HFFc6 (cell line): Measurements from ENCODE around the gene CLTCL1. TPM values are rescaled to one million over a fixed set of nuclear protein-coding genes. Genes with fewer than 3 reads are reported as not detected.
"Not testable (repeated sequence)": the region's sequence is repeated elsewhere in the genome, so short reads cannot be mapped to it uniquely, and the experiment has no call there.

ENCODE experiments used
- DNase-seq: peaks from one replicate; pipeline ENCODE4 v3.0.0-alpha.2; 2018
- H3K27ac Mint-ChIP-seq: 2 replicates; pipeline ENCODE4 v1.8.0; 2020; ENCODE audit warnings: mild to moderate bottlenecking, mixed read lengths
- H3K27me3 Mint-ChIP-seq: 2 replicates; pipeline ENCODE4 v1.8.0; 2021; ENCODE audit warnings: mild to moderate bottlenecking, moderate library complexity, mixed read lengths; ENCODE audit not compliant: insufficient read depth
- H3K36me3 Mint-ChIP-seq: 2 replicates; pipeline ENCODE4 v1.8.0; 2021; ENCODE audit warnings: low read depth, mixed read lengths
- H3K4me1 Mint-ChIP-seq: 2 replicates; pipeline ENCODE4 v1.8.0; 2020; ENCODE audit warnings: low read depth, mixed read lengths
- H3K4me3 Mint-ChIP-seq: 2 replicates; pipeline ENCODE4 v1.8.0; 2020; ENCODE audit warnings: mild to moderate bottlenecking, moderate library complexity, mixed read lengths
- H3K9me3 Mint-ChIP-seq: 2 replicates; pipeline ENCODE4 v1.8.0; 2020; ENCODE audit warnings: mild to moderate bottlenecking, mixed read lengths
- total RNA-seq, 6 experiments: library from RNA; stranded (reverse); fragmentation: NEBNext Ultra II Directional; extraction: Animal tissue kit (Norgen Biotek cat#: 25700); gene quantifications; 2 replicates in 1 of 6; 3 replicates in 5 of 6; pipeline ENCODE4 v1.2.3, GENCODE V29; 2021
- TF ChIP-seq, protein P1 (sequence below): fragments of 200-600 bp; sonication (generic); IDR thresholded peaks from 2 replicates; pipeline ENCODE4 v1.5.0; 2021; ENCODE audit warnings: antibody characterized with exemption, mild to moderate bottlenecking

The CLTCL1 gene
- total RNA-seq, 6 experiments from 2014 or later = 6.3 to 9.0 (median 7.3) TPM

DNA sequence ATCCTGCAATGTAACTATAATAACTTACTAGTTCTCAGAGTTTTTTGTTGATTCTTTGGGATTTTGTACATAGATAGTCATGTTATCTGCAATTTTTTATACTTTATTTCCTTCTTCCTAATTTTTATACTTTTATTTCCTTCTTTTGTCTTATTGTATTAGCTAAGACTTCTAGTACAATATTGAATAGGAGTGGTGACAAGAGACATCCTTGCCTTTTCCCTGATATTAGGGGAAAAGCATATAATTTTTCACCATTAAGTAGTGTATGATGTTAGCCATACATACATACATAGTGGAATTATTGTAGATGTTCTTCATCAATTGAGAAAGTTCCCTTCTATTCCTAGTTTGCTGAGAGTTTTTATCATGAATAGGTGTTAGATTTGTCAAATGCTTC, 27.8 kb upstream of the CLTCL1 start:
- peaks cover 27% of the 10 kb centered on the region for H3K9me3 Mint-ChIP-seq
- peaks cover 3% of the 10 kb centered on the region; the same call in 1 of the 2 replicates for H3K27me3 Mint-ChIP-seq
- H3K4me3 Mint-ChIP-seq = no peak overlapping the region
- peaks cover 12% of the 10 kb centered on the region for H3K36me3 Mint-ChIP-seq
- no peaks in the 10 kb centered on the region for H3K4me1 Mint-ChIP-seq
- TF ChIP-seq, protein P1, sequence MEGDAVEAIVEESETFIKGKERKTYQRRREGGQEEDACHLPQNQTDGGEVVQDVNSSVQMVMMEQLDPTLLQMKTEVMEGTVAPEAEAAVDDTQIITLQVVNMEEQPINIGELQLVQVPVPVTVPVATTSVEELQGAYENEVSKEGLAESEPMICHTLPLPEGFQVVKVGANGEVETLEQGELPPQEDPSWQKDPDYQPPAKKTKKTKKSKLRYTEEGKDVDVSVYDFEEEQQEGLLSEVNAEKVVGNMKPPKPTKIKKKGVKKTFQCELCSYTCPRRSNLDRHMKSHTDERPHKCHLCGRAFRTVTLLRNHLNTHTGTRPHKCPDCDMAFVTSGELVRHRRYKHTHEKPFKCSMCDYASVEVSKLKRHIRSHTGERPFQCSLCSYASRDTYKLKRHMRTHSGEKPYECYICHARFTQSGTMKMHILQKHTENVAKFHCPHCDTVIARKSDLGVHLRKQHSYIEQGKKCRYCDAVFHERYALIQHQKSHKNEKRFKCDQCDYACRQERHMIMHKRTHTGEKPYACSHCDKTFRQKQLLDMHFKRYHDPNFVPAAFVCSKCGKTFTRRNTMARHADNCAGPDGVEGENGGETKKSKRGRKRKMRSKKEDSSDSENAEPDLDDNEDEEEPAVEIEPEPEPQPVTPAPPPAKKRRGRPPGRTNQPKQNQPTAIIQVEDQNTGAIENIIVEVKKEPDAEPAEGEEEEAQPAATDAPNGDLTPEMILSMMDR = no peak
- H3K27ac Mint-ChIP-seq = no peak overlapping the region
- no peak for DNase-seq

DNA sequence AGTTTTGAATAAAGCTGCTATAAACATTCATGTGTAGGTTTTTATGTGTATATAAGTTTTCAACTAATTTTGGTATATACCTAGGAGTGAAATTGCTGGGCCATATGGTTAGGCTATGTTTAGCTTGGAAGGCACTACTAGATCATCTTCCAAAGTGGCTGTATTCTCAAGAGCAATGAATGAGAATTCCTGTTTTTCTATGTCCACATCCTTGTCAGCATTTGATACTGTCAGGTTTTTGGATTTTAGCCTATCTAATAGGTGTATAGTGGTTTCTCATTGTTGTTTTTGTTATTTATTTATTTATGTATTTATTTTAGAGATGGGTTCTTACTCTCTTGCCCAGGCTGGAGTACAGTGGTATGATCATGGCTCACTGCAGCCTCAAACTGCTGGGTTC, 26.3 kb upstream of the CLTCL1 start:
- Mint-ChIP-seq H3K36me3 (peaks cover 12% of the 10 kb centered on the region), H3K9me3 (peaks cover 27% of the 10 kb centered on the region), H3K27me3 (peaks cover 6% of the 10 kb centered on the region; the same call in 1 of the 2 replicates), H3K4me3 (no peak overlapping the region), H3K4me1 (no peaks in the 10 kb centered on the region), H3K27ac (no peak overlapping the region)
- no peak for DNase-seq
- TF ChIP-seq, protein P1 = no peak

DNA sequence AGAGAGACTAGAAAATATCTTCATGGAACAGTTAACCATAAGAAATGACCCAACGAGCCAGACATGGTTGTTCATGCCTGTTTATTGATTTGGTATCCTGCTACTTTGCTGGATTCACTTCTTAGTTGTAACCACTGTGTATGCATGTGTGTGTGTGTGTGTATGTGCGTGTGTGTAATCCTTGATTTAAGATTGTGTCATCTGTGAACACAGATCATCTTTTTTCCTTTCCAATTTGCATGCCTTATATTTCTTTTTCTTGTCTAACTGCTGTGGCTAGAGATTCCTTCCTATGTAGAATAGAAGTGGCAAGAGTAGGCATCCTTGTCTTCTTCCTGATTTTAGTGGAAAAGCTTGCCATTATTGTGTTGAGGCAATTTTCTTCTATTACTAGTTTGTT, 16.4 kb upstream of the CLTCL1 start:
- no peak overlapping the region for H3K4me3 Mint-ChIP-seq
- H3K27me3 Mint-ChIP-seq = peaks cover 9% of the 10 kb centered on the region
- no peak overlapping the region for H3K27ac Mint-ChIP-seq
- H3K4me1 Mint-ChIP-seq = no peaks in the 10 kb centered on the region
- no peak for DNase-seq
- H3K9me3 Mint-ChIP-seq = no peaks in the 10 kb centered on the region
- TF ChIP-seq, protein P1 = no peak
- no peaks in the 10 kb centered on the region for H3K36me3 Mint-ChIP-seq

DNA sequence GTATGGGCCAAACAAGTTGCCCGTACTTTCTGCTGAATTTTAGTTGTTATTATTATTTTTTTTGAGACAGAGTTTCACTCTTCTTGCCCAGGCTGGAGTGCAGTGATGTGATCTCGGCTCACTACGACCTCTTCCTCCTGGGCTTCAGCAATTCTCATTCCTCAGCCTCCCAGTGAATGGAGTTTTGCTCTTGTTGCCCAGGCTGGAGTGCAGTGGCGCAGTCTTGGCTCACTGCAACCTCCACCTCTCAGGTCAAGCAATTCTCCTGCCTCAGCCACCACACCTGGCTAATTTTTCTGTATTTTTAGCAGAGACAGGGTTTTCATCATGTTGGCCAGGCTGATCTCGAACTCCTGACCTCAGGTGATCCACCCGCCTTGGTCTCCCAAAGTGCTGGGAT, 15.0 kb upstream of the CLTCL1 start:
- H3K4me1 Mint-ChIP-seq, H3K27me3 Mint-ChIP-seq, H3K27ac Mint-ChIP-seq, H3K9me3 Mint-ChIP-seq, H3K4me3 Mint-ChIP-seq, DNase-seq, H3K36me3 Mint-ChIP-seq: not testable (repeated sequence)

DNA sequence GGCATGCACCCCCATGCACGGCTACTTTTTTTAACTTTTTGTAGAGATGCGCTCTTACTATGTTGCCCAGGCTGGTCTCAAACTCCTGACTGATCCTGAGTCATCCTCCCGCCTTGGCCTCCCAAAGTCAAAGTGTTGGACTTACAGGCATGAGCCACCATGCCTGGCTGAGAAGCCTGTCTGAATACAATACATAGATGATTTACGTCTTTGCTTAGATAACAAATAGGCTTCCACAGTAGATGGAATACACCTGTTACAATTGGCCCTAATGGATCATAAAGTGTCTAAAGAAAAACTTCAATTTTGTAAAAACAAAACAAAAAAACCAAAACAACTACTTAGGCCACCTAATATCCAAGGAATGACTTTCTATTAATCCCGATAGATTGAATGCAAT, 13.0 kb upstream of the CLTCL1 start:
- H3K9me3 Mint-ChIP-seq = no peaks in the 10 kb centered on the region
- no peak overlapping the region for H3K27ac Mint-ChIP-seq
- no peaks in the 10 kb centered on the region for H3K4me1 Mint-ChIP-seq
- no peak for DNase-seq
- H3K36me3 Mint-ChIP-seq = no peaks in the 10 kb centered on the region
- TF ChIP-seq, protein P1 = no peak
- no peak overlapping the region for H3K4me3 Mint-ChIP-seq
- H3K27me3 Mint-ChIP-seq = peaks cover 9% of the 10 kb centered on the region

DNA sequence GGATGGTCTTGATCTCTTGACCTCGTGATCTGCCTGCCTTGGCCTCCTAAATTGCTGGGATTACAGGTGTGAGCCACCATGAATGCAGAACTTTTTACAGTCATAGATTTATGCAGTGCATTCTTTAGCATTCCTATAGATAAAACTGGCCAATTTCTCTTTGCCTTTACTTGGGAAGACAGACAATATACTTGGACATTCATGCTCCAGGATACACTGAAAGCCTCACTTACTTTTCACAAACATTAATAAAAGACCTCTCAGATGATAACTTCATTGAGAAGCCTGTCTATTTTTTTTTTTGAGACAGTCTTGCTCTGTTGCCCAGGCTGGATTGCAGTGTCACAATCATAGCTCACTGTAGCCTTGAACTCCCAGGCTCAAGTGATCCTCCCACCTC, 12.3 kb upstream of the CLTCL1 start:
- no peak overlapping the region for H3K27ac Mint-ChIP-seq
- H3K4me3 Mint-ChIP-seq = no peak overlapping the region
- DNase-seq = no peak
- no peaks in the 10 kb centered on the region for H3K4me1 Mint-ChIP-seq
- no peaks in the 10 kb centered on the region for H3K36me3 Mint-ChIP-seq
- no peaks in the 10 kb centered on the region for H3K9me3 Mint-ChIP-seq
- H3K27me3 Mint-ChIP-seq = peaks cover 9% of the 10 kb centered on the region
- TF ChIP-seq, protein P1 = no peak
